Measurements from ENCODE around the gene HCN4.
"Not testable (repeated sequence)": the region's sequence is repeated elsewhere in the genome, so short reads cannot be mapped to it uniquely, and the experiment has no call there.

HCN4 gene

GRCh38 chr15:73324496-73325170 lies 44.1 kb downstream of the HCN4 start:
- DNase-seq, result no peak

GRCh38 chr15:73323956-73324355 lies 44.8 kb downstream of the HCN4 start:
- no peak for DNase-seq

DNA sequence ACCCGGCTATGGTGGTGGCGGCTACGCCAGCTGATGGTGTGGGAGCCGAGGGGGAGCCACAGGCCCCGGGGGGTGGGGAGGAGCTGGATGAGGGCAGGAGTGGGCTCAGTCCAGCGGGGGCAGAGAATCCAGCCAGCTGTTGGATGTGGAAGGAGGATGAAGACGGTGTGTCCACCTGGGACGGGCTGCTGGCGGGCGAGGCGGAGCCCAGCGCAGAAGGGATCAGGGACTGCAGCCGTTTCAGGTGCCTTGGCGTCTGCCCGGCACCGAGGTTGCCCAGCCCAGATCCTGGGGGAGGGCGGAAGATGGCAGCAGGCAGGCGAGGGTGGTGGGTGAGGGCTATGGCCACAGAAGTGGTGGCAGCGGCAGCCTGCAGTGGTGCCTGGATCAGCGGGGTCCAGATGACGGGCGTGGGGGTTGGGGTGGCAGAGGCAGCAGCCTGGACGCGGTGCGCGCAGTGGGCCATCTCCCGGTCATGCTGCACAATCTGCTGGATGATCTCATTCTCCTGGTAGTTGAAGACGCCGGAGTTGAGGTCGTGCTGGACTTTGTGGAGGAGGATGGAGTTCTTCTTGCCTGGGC lies 45.3 kb downstream of the HCN4 start:
- no peak for DNase-seq

- no peak for DNase-seq
Observed at GRCh38 chr15:73322665-73323373, 45.9 kb downstream of the HCN4 start.

GRCh38 chr15:73321496-73322450 lies 47.0 kb downstream of the HCN4 start:
- peak in 1 of 2 experiments; percentile 14 for DNase-seq

GRCh38 chr15:73320619-73321180 lies 48.1 kb downstream of the HCN4 start:
- DNase-seq, result no peak

DNA sequence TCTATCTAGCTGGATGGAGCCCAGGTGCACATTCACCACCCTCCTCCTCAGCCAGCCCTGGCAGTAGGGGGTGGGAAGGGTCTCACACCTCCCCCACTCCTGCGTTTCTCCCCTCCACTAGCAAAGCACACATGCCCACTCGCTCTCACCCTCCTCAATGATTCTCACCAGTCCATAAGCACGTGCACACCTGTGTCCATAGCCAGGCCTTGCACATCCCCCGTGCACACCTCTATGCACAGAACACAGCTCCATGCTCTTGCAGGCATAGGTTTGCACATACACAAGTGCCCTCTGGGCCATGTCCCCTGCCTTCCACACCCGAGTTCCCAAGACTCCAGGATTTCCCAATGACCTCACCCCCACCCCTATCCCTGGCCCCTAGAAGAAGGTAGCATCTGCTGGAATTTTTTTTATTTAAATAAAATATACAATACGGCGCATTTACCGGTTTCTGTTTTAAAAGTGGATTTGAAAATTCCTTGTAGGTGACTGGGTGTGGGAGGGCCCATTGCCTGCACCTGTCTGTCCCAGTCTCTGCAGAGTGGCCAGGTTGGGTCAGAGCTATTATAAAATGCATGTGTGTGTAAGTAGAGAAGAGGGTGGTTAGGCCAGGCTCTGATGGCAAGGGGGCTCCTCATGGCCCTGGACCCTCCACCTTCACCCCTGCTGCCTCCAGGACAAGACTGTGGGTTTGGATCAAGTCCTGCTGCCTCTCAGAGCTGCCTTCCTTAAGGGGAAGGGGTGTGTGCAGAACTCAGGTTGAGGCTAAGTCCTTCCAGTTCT lies 49.1 kb downstream of the HCN4 start:
- no peak for DNase-seq

GRCh38 chr15:73318463-73319351 lies 50.1 kb downstream of the HCN4 start:
- no peak for DNase-seq

- no peak for DNase-seq
Observed at GRCh38 chr15:73317651-73318462, 50.9 kb downstream of the HCN4 start.

DNA sequence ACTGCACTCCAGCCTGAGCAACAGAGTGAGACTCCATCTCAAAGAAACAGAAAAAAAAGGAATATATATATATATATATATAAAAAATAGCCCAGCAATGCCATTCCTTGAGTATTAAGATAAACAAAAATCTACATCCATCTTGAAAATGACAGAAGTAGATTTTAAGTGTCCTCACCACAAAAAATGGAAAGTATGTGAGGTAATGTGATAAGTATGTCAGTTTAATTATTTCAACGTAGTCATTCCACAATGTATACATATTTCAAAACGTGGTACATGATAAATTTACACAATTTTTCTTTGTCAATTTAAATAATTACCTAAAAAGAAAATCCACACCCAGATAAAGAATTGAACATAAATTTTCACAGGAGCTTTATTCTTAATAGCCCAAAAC lies 54.9 kb downstream of the HCN4 start:
- no peak for DNase-seq

DNA sequence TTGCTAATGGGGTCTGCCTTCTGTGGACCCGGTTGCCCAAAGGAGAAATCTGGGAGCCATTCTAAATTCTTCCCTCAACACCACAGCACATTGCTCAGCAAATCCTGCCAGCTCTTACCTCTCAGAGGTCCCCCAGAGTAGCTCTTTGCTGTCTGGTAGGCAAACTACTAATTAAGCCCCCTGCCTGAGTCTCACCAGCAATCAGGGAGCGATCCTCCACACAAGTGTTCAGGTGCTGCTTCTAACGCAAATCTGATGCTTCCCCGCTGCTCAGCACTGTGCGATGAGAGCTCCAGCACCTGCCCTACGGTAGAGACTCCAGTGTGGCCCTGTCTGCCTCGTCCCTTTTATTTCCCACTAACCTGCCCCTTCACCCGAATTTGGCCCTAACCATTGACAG lies 60.5 kb downstream of the HCN4 start:
- no peak for DNase-seq

GRCh38 chr15:73305331-73306211 lies 63.2 kb downstream of the HCN4 start:
- DNase-seq, result peak; percentile 64 to 76

DNA sequence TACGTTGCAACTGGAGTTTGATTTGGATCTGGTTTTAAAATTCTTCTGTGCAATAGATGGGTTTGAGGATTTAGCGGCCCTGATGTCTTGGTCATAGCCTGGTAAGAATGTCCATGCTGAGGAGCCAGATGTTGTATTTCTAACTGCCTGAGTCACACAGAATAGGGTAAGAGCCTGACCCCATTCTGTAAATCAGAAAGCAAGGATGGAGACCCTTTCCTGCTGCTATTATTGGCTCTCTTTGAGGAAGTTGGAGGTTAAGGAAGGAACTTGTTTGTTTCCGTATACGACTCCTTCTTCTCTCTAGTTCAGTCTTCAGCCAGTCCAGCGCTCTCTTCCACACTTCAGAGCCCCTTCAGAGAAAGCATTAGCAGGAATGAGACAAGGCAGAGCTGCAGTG lies 65.1 kb downstream of the HCN4 start:
- peak; percentile 23 to 28 for DNase-seq

GRCh38 chr15:73300286-73300685 lies 68.5 kb downstream of the HCN4 start:
- DNase-seq, result not testable (repeated sequence)

DNA sequence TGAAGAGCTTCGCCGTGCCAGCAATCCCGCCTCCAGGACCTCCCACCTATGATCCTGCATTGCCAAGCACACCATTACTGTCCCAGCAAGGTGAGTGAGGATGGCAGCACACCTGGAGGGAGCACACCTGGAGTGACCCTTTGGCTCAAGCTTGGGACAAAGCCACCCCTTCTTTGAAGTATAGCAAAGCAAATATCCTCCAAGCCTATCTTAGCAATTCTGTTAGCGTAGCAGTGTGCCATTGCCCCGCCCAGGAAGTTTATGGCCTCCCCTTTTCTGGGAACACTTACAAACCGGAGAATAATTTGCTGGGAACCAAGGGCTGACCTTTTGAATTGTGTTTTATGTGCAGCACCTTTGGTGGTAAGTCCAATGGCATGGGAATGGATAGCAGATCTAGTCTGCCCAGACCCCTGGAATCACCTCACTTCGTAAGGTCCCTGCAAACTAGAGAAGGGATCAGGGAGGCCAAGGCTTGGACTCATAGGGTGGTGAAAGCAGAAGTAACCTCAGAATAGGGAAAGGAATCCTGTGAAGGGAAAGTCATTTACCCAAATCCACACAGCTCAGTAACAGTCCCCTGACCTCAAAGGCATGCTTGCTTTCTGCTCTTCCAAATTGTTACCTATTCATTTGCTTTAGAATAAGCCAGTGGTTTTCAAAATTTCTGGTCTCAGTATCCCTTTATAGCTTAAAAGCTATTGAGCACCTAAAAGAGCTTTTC lies 70.1 kb downstream of the HCN4 start:
- DNase-seq, result no peak

- no peak for DNase-seq
Observed at GRCh38 chr15:73296609-73297353, 72.0 kb downstream of the HCN4 start.

DNA sequence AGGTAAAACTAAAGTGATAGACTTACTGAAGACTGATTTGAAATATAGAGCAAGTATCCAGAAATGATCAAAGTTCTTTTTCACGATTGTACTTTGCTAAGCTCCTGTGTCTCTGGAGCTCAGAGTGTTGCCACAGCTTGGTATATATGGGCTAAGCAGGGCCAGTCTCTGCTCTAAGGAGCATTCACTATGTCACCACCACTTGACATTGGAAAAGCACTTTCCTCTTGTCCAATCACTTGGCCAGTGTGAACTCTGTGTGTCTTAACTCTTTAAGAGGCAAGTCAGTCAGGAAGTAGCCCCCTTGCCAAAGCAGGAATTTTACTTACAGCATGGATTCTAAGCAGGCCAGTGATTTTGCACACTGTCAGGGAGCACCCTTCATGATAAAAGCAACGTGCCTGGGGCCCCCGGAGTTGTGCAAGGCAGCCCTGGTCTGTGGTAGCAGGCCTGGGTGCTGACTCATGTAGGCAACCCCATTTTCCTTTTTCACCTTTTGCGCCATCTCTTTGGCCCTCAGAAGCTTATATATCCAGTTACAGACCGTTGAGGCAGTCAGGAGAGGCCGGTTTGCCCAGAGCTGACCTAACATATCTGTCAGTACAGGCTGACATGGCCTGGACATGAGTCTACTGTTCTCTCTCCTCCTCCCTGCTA lies 73.0 kb downstream of the HCN4 start:
- DNase-seq, result no peak

Data from Kasumi-1 (cell line).